ENCODE results near the gene YY1. TPM values are rescaled to one million over a fixed set of nuclear protein-coding genes. Genes with fewer than 3 reads are reported as not detected.

The YY1 gene
- total RNA-seq, 1 donor from 2014 or later: 58.9 TPM

- Histone ChIP-seq H3K4me3 (peak overlapping the region; percentile 79), H4K20me1 (ENCODE audit: low read depth) (peaks cover 74% of the 10 kb centered on the region)
- peaks cover 15% of the 10 kb centered on the region for H3K4me1 Mint-ChIP-seq
Observed at GRCh38 chr14:100283984-100284881, 45.3 kb downstream of the YY1 start.

GRCh38 chr14:100285021-100285912 is 46.3 kb downstream of the YY1 start:
- Histone ChIP-seq H3F3A (ENCODE audit: low read depth) (peaks cover 59% of the 10 kb centered on the region), H4K20me1 (ENCODE audit: low read depth) (peaks cover 71% of the 10 kb centered on the region), H3K4me3 (peak overlapping the region; percentile 79), H3K9ac (peak overlapping the region; percentile 63), H3K4me2 (peak overlapping the region; percentile 91), H3K27ac (no peak overlapping the region), H3K36me3 (no peaks in the 10 kb centered on the region), H3K79me2 (ENCODE audit: low read depth) (peaks cover 5% of the 10 kb centered on the region), H2AFZ (replicated peaks) (peak overlapping the region; percentile 96), H3K27me3 (no peaks in the 10 kb centered on the region), H3K4me1 (peaks cover 6% of the 10 kb centered on the region), H3K9me3 (ENCODE audit: low read depth) (no peaks in the 10 kb centered on the region)
- Mint-ChIP-seq H3K4me3 (peak overlapping the region; percentile 83), H3K27me3 (ENCODE audit: insufficient read depth, low read depth) (peaks cover 10% of the 10 kb centered on the region), H3K4me1 (peaks cover 15% of the 10 kb centered on the region), H3K9me3 (no peaks in the 10 kb centered on the region), H3K27ac (no peak overlapping the region), H3K36me3 (peaks cover 7% of the 10 kb centered on the region)
- TF ChIP-seq EZH2phosphoT487 (IDR thresholded peaks at IDR 0.05): no peak
- TF ChIP-seq, protein P1, sequence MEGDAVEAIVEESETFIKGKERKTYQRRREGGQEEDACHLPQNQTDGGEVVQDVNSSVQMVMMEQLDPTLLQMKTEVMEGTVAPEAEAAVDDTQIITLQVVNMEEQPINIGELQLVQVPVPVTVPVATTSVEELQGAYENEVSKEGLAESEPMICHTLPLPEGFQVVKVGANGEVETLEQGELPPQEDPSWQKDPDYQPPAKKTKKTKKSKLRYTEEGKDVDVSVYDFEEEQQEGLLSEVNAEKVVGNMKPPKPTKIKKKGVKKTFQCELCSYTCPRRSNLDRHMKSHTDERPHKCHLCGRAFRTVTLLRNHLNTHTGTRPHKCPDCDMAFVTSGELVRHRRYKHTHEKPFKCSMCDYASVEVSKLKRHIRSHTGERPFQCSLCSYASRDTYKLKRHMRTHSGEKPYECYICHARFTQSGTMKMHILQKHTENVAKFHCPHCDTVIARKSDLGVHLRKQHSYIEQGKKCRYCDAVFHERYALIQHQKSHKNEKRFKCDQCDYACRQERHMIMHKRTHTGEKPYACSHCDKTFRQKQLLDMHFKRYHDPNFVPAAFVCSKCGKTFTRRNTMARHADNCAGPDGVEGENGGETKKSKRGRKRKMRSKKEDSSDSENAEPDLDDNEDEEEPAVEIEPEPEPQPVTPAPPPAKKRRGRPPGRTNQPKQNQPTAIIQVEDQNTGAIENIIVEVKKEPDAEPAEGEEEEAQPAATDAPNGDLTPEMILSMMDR (IDR thresholded peaks at IDR 0.05): peak; percentile 66
- TF ChIP-seq EZH2 (IDR thresholded peaks at IDR 0.05): no peak
- peak; percentile 86 for DNase-seq (ENCODE audit: low spot score)

More at GRCh38 chr14:100283984-100284881, 45.3 kb downstream of the YY1 start:
- Histone ChIP-seq H3K36me3 (no peaks in the 10 kb centered on the region), H3K27me3 (no peaks in the 10 kb centered on the region), H3K9ac (no peak overlapping the region), H3K79me2 (ENCODE audit: low read depth) (peaks cover 15% of the 10 kb centered on the region), H3K4me2 (peak overlapping the region; percentile 91), H3K9me3 (ENCODE audit: low read depth) (no peaks in the 10 kb centered on the region), H3F3A (ENCODE audit: low read depth) (peaks cover 55% of the 10 kb centered on the region), H3K4me1 (peaks cover 6% of the 10 kb centered on the region), H3K27ac (peak overlapping the region; percentile 37), H2AFZ (replicated peaks) (no peak overlapping the region)
- Mint-ChIP-seq H3K27me3 (ENCODE audit: insufficient read depth, low read depth) (peaks cover 9% of the 10 kb centered on the region), H3K36me3 (peaks cover 7% of the 10 kb centered on the region), H3K9me3 (no peaks in the 10 kb centered on the region), H3K4me3 (peak overlapping the region; percentile 76), H3K27ac (no peak overlapping the region)
- no peak for DNase-seq (ENCODE audit: low spot score)
- no peak for TF ChIP-seq EZH2 (IDR thresholded peaks at IDR 0.05)
- no peak for TF ChIP-seq EZH2phosphoT487 (IDR thresholded peaks at IDR 0.05)
- TF ChIP-seq, protein P1 (IDR thresholded peaks at IDR 0.05): no peak

- Histone ChIP-seq H3K9ac (no peak overlapping the region), H3K4me2 (peak overlapping the region; percentile 91)
Observed at GRCh38 chr14:100285913-100286400, 47.0 kb downstream of the YY1 start.

More at GRCh38 chr14:100285913-100286400, 47.0 kb downstream of the YY1 start:
- peak overlapping the region; percentile 79 for H3K4me3 ChIP-seq
- Mint-ChIP-seq H3K36me3 (peaks cover 2% of the 10 kb centered on the region), H3K27ac (peak overlapping the region; percentile 86), H3K4me3 (peak overlapping the region; percentile 83), H3K9me3 (no peaks in the 10 kb centered on the region), H3K27me3 (ENCODE audit: insufficient read depth, low read depth) (peaks cover 8% of the 10 kb centered on the region), H3K4me1 (peaks cover 19% of the 10 kb centered on the region)
- no peaks in the 10 kb centered on the region for H3K79me2 ChIP-seq (ENCODE audit: low read depth)
- H2AFZ ChIP-seq (replicated peaks): no peak overlapping the region
- H3K9me3 ChIP-seq (ENCODE audit: low read depth): no peaks in the 10 kb centered on the region
- peaks cover 6% of the 10 kb centered on the region for H3K4me1 ChIP-seq
- no peak overlapping the region for H3K27ac ChIP-seq
- peaks cover 62% of the 10 kb centered on the region for H3F3A ChIP-seq (ENCODE audit: low read depth)
- no peaks in the 10 kb centered on the region for H3K36me3 ChIP-seq
- H4K20me1 ChIP-seq (ENCODE audit: low read depth): peaks cover 73% of the 10 kb centered on the region
- DNase-seq (ENCODE audit: low spot score): no peak
- H3K27me3 ChIP-seq: no peaks in the 10 kb centered on the region
- no peak for TF ChIP-seq EZH2 (IDR thresholded peaks at IDR 0.05)
- no peak for TF ChIP-seq EZH2phosphoT487 (IDR thresholded peaks at IDR 0.05)
- TF ChIP-seq, protein P1 (IDR thresholded peaks at IDR 0.05): no peak

All from neural progenitor cell (in vitro differentiated cells).